DND-41 (cell line): ENCODE results near the gene SLC25A42.

ENCODE experiments used
- ATAC-seq: fragments of 200-7000 bp; cut with Tn5 transposase; 3 replicates; pipeline ENCODE4 v1.9.1; 2021; ENCODE audit warnings: low read depth; ENCODE audit not compliant: insufficient read depth
- DNase-seq: peaks from one replicate; pipeline ENCODE4 v3.0.0-alpha.2; 2020
- H2AFZ ChIP-seq: 2 replicates; pipeline ENCODE4 v1.6.0; 2012; ENCODE audit warnings: low read depth, low read length
- H3K27ac ChIP-seq: 2 replicates; pipeline ENCODE4 v1.5.1; 2012; ENCODE audit warnings: low read length, inconsistent platforms
- H3K27me3 ChIP-seq: fragments of 200-600 bp; sonication (generic); 2 replicates; pipeline ENCODE4 v1.6.0; 2012; ENCODE audit warnings: low read length, mild to moderate bottlenecking, inconsistent platforms; ENCODE audit not compliant: insufficient read depth, poor library complexity
- H3K36me3 ChIP-seq: 2 replicates; pipeline ENCODE4 v1.5.1; 2012; ENCODE audit warnings: low read length, inconsistent platforms; ENCODE audit not compliant: insufficient read depth
- H3K4me1 ChIP-seq: 2 replicates; pipeline ENCODE4 v1.5.1; 2012; ENCODE audit warnings: mild to moderate bottlenecking, low read length; ENCODE audit not compliant: insufficient read depth
- H3K4me2 ChIP-seq: 2 replicates; pipeline ENCODE4 v1.6.0; 2012; ENCODE audit warnings: mild to moderate bottlenecking, moderate library complexity, low read length, inconsistent platforms; ENCODE audit not compliant: insufficient read depth
- H3K4me3 ChIP-seq, 2 experiments: fragments of 200-600 bp in 1 of 2; shearing (Covaris generic) in 1 of 2; 2 replicates each; pipeline ENCODE4 v1.5.1; 2012 to 2016; ENCODE audit warnings: inconsistent platforms in 2 of 2, low read length in 2 of 2, mild to moderate bottlenecking in 2 of 2, low read depth in 1 of 2, moderate library complexity in 1 of 2
- H3K79me2 ChIP-seq: 2 replicates; pipeline ENCODE4 v1.6.0; 2012; ENCODE audit warnings: low read length, inconsistent platforms; ENCODE audit not compliant: insufficient read depth
- H3K9ac ChIP-seq: 2 replicates; pipeline ENCODE4 v1.6.0; 2012; ENCODE audit warnings: low read depth, mild to moderate bottlenecking, inconsistent platforms, low read length, moderate library complexity
- H3K9me3 ChIP-seq: 2 replicates; pipeline ENCODE4 v1.5.1; 2012; ENCODE audit warnings: low read length, moderate library complexity, mild to moderate bottlenecking, inconsistent platforms; ENCODE audit not compliant: insufficient read depth, severe bottlenecking
- H4K20me1 ChIP-seq: 2 replicates; pipeline ENCODE4 v1.6.0; 2012; ENCODE audit warnings: low read length; ENCODE audit not compliant: insufficient read depth
- EZH2 ChIP-seq: IDR thresholded peaks from 3 replicates; pipeline ENCODE4 v1.6.1; 2012; ENCODE audit warnings: borderline replicate concordance, low read depth, mild to moderate bottlenecking, moderate library complexity, low read length, inconsistent platforms; ENCODE audit not compliant: severe bottlenecking
- TF ChIP-seq, protein P1 (sequence below): IDR thresholded peaks from 2 replicates; pipeline ENCODE4 v1.5.1; 2012; ENCODE audit warnings: borderline replicate concordance, low read length, moderate library complexity, mild to moderate bottlenecking; ENCODE audit not compliant: poor library complexity, severe bottlenecking; ENCODE audit errors: extremely low read depth

The SLC25A42 gene

DNA sequence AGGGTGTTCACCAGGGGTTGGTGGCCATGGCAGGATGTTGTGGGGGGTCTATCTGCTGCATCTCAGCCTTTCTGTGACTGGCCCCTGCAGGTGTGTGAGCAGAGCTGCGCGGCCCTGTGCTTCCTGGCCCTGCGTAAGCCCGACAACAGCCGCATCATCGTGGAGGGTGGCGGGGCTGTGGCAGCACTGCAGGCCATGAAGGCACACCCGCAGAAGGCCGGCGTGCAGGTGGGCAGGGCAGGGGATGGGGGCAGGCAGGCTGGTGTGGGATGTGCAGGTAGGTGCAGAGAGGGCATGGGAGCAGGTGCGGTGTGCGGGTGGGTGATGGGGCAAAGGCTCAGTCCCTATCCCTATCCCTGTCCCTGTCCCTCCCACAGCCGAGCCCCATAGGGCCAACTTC is 8.1 kb upstream of the SLC25A42 start:
- Histone ChIP-seq H3K36me3 (peaks cover 92% of the 10 kb centered on the region), H3K27ac (no peak overlapping the region), H4K20me1 (peaks cover 44% of the 10 kb centered on the region), H3K9ac (no peak overlapping the region), H3K79me2 (peaks cover 2% of the 10 kb centered on the region; the same call in 1 of the 2 replicates), H3K4me2 (no peak overlapping the region), H3K4me3 (no peak overlapping the region), H3K9me3 (no peaks in the 10 kb centered on the region), H3K4me1 (no peaks in the 10 kb centered on the region), H3K27me3 (no peaks in the 10 kb centered on the region), H2AFZ (no peak overlapping the region)
- TF ChIP-seq EZH2 = no peak
- TF ChIP-seq, protein P1, sequence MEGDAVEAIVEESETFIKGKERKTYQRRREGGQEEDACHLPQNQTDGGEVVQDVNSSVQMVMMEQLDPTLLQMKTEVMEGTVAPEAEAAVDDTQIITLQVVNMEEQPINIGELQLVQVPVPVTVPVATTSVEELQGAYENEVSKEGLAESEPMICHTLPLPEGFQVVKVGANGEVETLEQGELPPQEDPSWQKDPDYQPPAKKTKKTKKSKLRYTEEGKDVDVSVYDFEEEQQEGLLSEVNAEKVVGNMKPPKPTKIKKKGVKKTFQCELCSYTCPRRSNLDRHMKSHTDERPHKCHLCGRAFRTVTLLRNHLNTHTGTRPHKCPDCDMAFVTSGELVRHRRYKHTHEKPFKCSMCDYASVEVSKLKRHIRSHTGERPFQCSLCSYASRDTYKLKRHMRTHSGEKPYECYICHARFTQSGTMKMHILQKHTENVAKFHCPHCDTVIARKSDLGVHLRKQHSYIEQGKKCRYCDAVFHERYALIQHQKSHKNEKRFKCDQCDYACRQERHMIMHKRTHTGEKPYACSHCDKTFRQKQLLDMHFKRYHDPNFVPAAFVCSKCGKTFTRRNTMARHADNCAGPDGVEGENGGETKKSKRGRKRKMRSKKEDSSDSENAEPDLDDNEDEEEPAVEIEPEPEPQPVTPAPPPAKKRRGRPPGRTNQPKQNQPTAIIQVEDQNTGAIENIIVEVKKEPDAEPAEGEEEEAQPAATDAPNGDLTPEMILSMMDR = no peak
- DNase-seq (no peak), ATAC-seq (no peak)

DNA sequence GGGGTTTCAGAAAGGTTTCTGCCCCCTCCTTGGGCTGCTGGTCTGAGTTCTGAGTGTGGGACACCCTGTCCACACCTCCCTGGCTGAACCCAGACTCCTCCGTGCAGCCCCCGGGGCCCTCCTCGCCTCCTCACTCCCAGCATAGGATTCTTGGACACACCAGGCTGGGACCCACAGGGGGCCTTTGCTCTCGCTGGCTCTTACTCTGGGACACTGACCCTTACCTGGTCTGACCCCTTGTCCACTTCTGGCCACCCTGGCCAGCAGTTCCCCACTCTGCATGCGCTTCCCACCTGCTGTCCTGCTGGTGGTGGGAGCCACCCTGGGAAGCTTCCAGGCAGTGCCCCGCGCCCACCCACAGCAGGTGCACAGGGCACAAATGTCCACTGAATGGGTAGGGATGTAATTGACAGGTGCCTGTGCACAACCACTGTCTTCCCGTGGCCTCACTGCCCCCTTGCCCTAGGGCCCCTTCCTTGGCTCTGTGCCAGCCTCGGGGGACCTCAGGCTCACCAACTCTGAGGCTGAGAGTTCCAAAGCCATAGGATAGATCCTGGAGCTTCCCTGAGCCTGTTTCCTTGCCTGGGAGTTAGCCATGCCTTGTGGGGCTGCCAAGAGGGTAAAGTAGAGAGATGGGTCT is 7.0 kb upstream of the SLC25A42 start:
- Histone ChIP-seq H3K36me3 (peaks cover 89% of the 10 kb centered on the region), H3K27ac (no peak overlapping the region), H3K9me3 (no peaks in the 10 kb centered on the region), H3K4me3 (no peak overlapping the region), H3K27me3 (no peaks in the 10 kb centered on the region), H3K9ac (no peak overlapping the region), H4K20me1 (peaks cover 34% of the 10 kb centered on the region), H2AFZ (no peak overlapping the region), H3K79me2 (peaks cover 2% of the 10 kb centered on the region; the same call in 1 of the 2 replicates), H3K4me1 (no peaks in the 10 kb centered on the region), H3K4me2 (no peak overlapping the region)
- DNase-seq (no peak), ATAC-seq (no peak)
- TF ChIP-seq, protein P1 = no peak
- TF ChIP-seq EZH2 = no peak

DNA sequence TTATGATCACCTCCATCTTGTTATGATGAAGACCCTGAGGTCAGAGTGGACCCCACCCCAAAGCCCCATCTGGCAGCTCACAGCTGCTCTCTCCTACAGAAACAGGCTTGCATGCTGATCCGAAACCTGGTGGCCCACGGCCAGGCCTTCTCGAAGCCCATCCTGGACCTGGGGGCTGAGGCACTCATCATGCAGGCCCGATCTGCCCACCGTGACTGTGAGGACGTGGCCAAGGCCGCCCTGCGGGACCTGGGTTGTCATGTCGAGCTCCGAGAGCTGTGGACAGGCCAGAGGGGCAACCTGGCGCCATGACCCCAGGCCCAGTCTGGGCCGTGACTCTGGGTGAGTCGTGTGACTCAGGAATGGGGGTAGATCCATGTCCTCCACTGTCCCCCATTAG is 6.5 kb upstream of the SLC25A42 start:
- Histone ChIP-seq H3K79me2 (peaks cover 2% of the 10 kb centered on the region; the same call in 1 of the 2 replicates), H3K4me3 (no peak overlapping the region), H3K36me3 (peaks cover 84% of the 10 kb centered on the region), H4K20me1 (peaks cover 28% of the 10 kb centered on the region), H2AFZ (no peak overlapping the region), H3K4me1 (peaks cover 4% of the 10 kb centered on the region; the same call in 1 of the 2 replicates), H3K4me2 (no peak overlapping the region), H3K9me3 (no peaks in the 10 kb centered on the region), H3K27ac (no peak overlapping the region), H3K9ac (no peak overlapping the region), H3K27me3 (no peaks in the 10 kb centered on the region)
- DNase-seq = no peak
- ATAC-seq = no peak
- no peak for TF ChIP-seq EZH2
- TF ChIP-seq, protein P1 = no peak

DNA sequence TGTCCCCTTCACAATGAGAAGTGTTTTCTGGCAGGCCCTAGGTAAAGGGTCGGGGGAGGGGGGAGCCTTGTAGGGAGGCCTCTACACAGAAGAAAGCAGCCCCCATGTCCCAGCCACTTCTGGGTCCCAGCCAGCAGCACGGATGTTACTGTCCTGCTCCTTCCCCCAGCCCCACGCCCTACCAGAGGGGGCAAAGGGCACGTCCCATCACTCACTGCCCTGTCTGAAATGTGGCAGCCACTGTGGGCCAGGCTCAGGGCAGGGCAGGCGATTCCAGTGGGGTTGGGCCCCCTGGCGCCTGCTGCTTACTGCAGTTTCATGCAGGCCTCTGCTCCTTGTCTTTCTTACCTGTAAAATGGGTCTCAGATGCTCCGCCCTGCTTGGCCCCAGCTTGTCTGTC is 6.1 kb upstream of the SLC25A42 start:
- Histone ChIP-seq H4K20me1 (peaks cover 25% of the 10 kb centered on the region), H3K27me3 (no peaks in the 10 kb centered on the region), H3K4me2 (no peak overlapping the region), H3K9ac (no peak overlapping the region), H3K4me3 (no peak overlapping the region), H3K4me1 (peaks cover 9% of the 10 kb centered on the region), H3K27ac (no peak overlapping the region), H3K36me3 (peaks cover 79% of the 10 kb centered on the region), H2AFZ (no peak overlapping the region), H3K79me2 (peaks cover 2% of the 10 kb centered on the region; the same call in 1 of the 2 replicates), H3K9me3 (no peaks in the 10 kb centered on the region)
- TF ChIP-seq EZH2 = no peak
- TF ChIP-seq, protein P1 = no peak
- DNase-seq (no peak), ATAC-seq (no peak)
